NB4 (cell line): ENCODE measurements around the gene STN1.

Experiments used
- DNase-seq: peaks from one replicate; pipeline ENCODE4 v3.0.0; 2010; ENCODE audit warnings: low read depth
- H3K4me3 ChIP-seq: one replicate; pipeline ENCODE4 v1.5.1; 2011; ENCODE audit warnings: mild to moderate bottlenecking, low read depth, low read length, moderate library complexity
- CTCF ChIP-seq: IDR thresholded peaks from one replicate; pipeline ENCODE4 v1.5.1; 2012; ENCODE audit warnings: low read depth, low read length
- MAX ChIP-seq: IDR thresholded peaks from 2 replicates; pipeline ENCODE4 v1.6.1; 2011; ENCODE audit warnings: low read depth, low read length
- MYC ChIP-seq: IDR thresholded peaks from 2 replicates; pipeline ENCODE4 v1.6.1; 2011; ENCODE audit warnings: low read depth, low read length
- POLR2A ChIP-seq: IDR thresholded peaks from 2 replicates; pipeline ENCODE4 v1.6.1; 2011; ENCODE audit warnings: mild to moderate bottlenecking; ENCODE audit not compliant: insufficient read length; ENCODE audit errors: extremely low read depth

STN1 gene

GRCh38 chr10:103893817-103894216 lies 24.2 kb downstream of the STN1 start:
- no peak for DNase-seq
- TF ChIP-seq MAX, result no peak
- TF ChIP-seq CTCF, result no peak
- TF ChIP-seq MYC, result no peak
- no peak for TF ChIP-seq POLR2A
- no peak overlapping the region for H3K4me3 ChIP-seq

- no peak for DNase-seq
- H3K4me3 ChIP-seq, result no peak overlapping the region
- no peak for TF ChIP-seq POLR2A
- no peak for TF ChIP-seq MYC
- no peak for TF ChIP-seq MAX
- no peak for TF ChIP-seq CTCF
Observed at GRCh38 chr10:103892181-103892580, 25.8 kb downstream of the STN1 start.

GRCh38 chr10:103890688-103891087 lies 27.3 kb downstream of the STN1 start:
- no peak for DNase-seq
- H3K4me3 ChIP-seq, result no peak overlapping the region
- no peak for TF ChIP-seq MAX
- no peak for TF ChIP-seq POLR2A
- TF ChIP-seq MYC, result no peak
- no peak for TF ChIP-seq CTCF

- H3K4me3 ChIP-seq, result no peak overlapping the region
- TF ChIP-seq CTCF, result no peak
- TF ChIP-seq MAX, result no peak
- no peak for TF ChIP-seq POLR2A
- TF ChIP-seq MYC, result no peak
- peak; percentile 43 for DNase-seq
Observed at GRCh38 chr10:103890194-103890658, 27.8 kb downstream of the STN1 start.

- no peak for TF ChIP-seq POLR2A
- no peak for TF ChIP-seq MYC
- TF ChIP-seq MAX, result no peak
- TF ChIP-seq CTCF, result no peak
Observed at GRCh38 chr10:103889121-103889720, 28.8 kb downstream of the STN1 start.

More at GRCh38 chr10:103889121-103889720, 28.8 kb downstream of the STN1 start:
- DNase-seq, result no peak
- no peak overlapping the region for H3K4me3 ChIP-seq
